GM23338 (cell line): ENCODE measurements around the gene ORAI1. TPM values are rescaled to one million over a fixed set of nuclear protein-coding genes. Genes with fewer than 3 reads are reported as not detected.
"Not testable (repeated sequence)": the region's sequence is repeated elsewhere in the genome, so short reads cannot be mapped to it uniquely, and the experiment has no call there.

ENCODE experiments used
- ATAC-seq: fragments of 200-7000 bp; cut with Tn5 transposase; 3 replicates; pipeline ENCODE4 v1.9.1; 2020
- DNase-seq: peaks from one replicate; pipeline ENCODE4 v3.0.0-alpha.2; 2015; ENCODE audit warnings: low spot score
- H2AFZ ChIP-seq: fragments of 200-600 bp; sonication (generic); 2 replicates; pipeline ENCODE4 v1.8.0; 2016; ENCODE audit warnings: antibody characterized with exemption, mild to moderate bottlenecking, moderate library complexity
- H3F3A ChIP-seq: fragments of 200-600 bp; sonication (generic); replicated peaks from 2 replicates; pipeline ENCODE4 v1.8.0; 2017; ENCODE audit warnings: antibody characterized with exemption, mixed run types, low read depth
- H3K27ac ChIP-seq: fragments of 200-600 bp; sonication (generic); 2 replicates; pipeline ENCODE4 v1.6.1; 2016; ENCODE audit warnings: low read depth
- H3K27me3 ChIP-seq: fragments of 200-600 bp; sonication (generic); 2 replicates; pipeline ENCODE4 v1.8.0; 2016; ENCODE audit warnings: mild to moderate bottlenecking, mixed run types, moderate library complexity; ENCODE audit not compliant: insufficient read depth
- H3K36me3 ChIP-seq: fragments of 200-600 bp; sonication (generic); 2 replicates; pipeline ENCODE4 v1.8.0; 2016; ENCODE audit warnings: mild to moderate bottlenecking; ENCODE audit not compliant: insufficient read depth
- H3K4me1 ChIP-seq: fragments of 200-600 bp; sonication (generic); 2 replicates; pipeline ENCODE4 v1.8.0; 2016; ENCODE audit warnings: mild to moderate bottlenecking, moderate library complexity; ENCODE audit not compliant: insufficient read depth
- H3K4me2 ChIP-seq: fragments of 200-600 bp; sonication (generic); 2 replicates; pipeline ENCODE4 v1.7.1; 2017; ENCODE audit warnings: mixed run types
- H3K4me3 ChIP-seq: fragments of 200-600 bp; sonication (generic); 2 replicates; pipeline ENCODE4 v1.6.1; 2016; ENCODE audit warnings: mixed run types
- H3K79me2 ChIP-seq: fragments of 200-600 bp; sonication (generic); replicated peaks from 2 replicates; pipeline ENCODE4 v1.8.0; 2017; ENCODE audit warnings: mild to moderate bottlenecking; ENCODE audit not compliant: insufficient read depth
- H3K9me2 ChIP-seq: fragments of 200-600 bp; sonication (generic); 2 replicates; pipeline ENCODE4 v1.8.0; 2017; ENCODE audit not compliant: insufficient read depth
- H4K20me1 ChIP-seq: fragments of 200-600 bp; sonication (generic); replicated peaks from 2 replicates; pipeline ENCODE4 v1.8.0; 2017; ENCODE audit warnings: mild to moderate bottlenecking; ENCODE audit not compliant: insufficient read depth
- H3K27ac Mint-ChIP-seq: 2 replicates; pipeline ENCODE4 v1.8.0; 2020; ENCODE audit warnings: inconsistent platforms, mild to moderate bottlenecking, moderate library complexity, mixed read lengths
- H3K27me3 Mint-ChIP-seq: 3 replicates; pipeline ENCODE4 v1.8.0; 2022; ENCODE audit warnings: low read depth, mild to moderate bottlenecking, moderate library complexity, mixed read lengths, inconsistent platforms; ENCODE audit not compliant: insufficient read depth, poor library complexity
- H3K36me3 Mint-ChIP-seq: 3 replicates; pipeline ENCODE4 v1.8.0; 2021; ENCODE audit warnings: low read depth, mild to moderate bottlenecking, inconsistent platforms, moderate library complexity, mixed read lengths
- H3K4me1 Mint-ChIP-seq: 3 replicates; pipeline ENCODE4 v1.8.0; 2020; ENCODE audit warnings: mild to moderate bottlenecking, inconsistent platforms, mixed read lengths
- H3K4me3 Mint-ChIP-seq: 3 replicates; pipeline ENCODE4 v1.8.0; 2021; ENCODE audit warnings: moderate library complexity, mild to moderate bottlenecking, inconsistent platforms, mixed read lengths
- H3K9me3 Mint-ChIP-seq: 3 replicates; pipeline ENCODE4 v1.8.0; 2020; ENCODE audit warnings: moderate library complexity, mild to moderate bottlenecking, inconsistent platforms, mixed read lengths
- EZH2phosphoT487 ChIP-seq: fragments of 200-600 bp; sonication (generic); IDR thresholded peaks from one replicate; pipeline ENCODE4 v1.8.1; 2018; ENCODE audit warnings: antibody characterized with exemption; ENCODE audit not compliant: unreplicated experiment
- STAT1 ChIP-seq: IDR thresholded peaks from one replicate; pipeline ENCODE4 v1.6.1; 2016; ENCODE audit warnings: antibody characterized with exemption; ENCODE audit not compliant: unreplicated experiment
- polyA plus RNA-seq: library from polyadenylated mRNA; unstranded; fragments of >200 nt; fragmentation: Nextera tagmentation; extraction: Ambion mirVana; gene quantifications from 2 replicates; pipeline ENCODE4 v1.2.1, GENCODE V29; 2016
- total RNA-seq: library from RNA; depleted of rRNA; stranded (reverse); fragments of >200 nt; shearing (Covaris generic); gene quantifications from 2 replicates; pipeline ENCODE4 v1.2.3, GENCODE V29; 2014
- TF ChIP-seq, protein P1 (sequence below): fragments of 250-450 bp; sonication (Bioruptor Pico); IDR thresholded peaks from 2 replicates; pipeline ENCODE4 v1.5.0; 2020; ENCODE audit warnings: mild to moderate bottlenecking, moderate library complexity
- TF ChIP-seq, protein P2 (sequence below), 2 experiments: fragments of 200-600 bp in 1 of 2; sonication (generic) in 1 of 2; conservative IDR thresholded peaks; 2 replicates each; pipeline versions ENCODE4 v1.5.1 to v1.6.1; 2016 to 2017; ENCODE audit warnings: antibody characterized with exemption in 2 of 2, low read depth in 2 of 2, mild to moderate bottlenecking in 2 of 2, moderate library complexity in 1 of 2

The ORAI1 gene
- total and polyA plus RNA-seq, 2 experiments from 2014 or later, result 23.7 to 32.0 TPM

DNA sequence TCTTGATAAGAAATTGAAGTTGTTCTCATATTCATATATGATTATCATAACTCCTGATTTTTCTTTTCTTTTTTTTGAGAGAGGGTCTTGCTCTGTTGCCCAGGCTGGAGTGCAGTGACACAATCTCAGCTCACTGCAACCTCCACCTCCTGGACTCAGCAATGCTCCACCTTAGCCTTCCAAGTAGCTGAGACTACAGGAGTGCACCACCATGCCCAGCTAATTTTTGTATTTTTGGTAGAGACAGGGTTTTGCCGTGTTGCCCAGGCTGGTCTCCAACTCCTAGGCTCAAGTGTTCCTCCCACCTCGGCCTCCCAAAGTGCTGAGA lies 43.0 kb upstream of the ORAI1 start:
- H4K20me1 ChIP-seq, H3K27me3 ChIP-seq, DNase-seq, H3K9me2 ChIP-seq, H3K9me3 Mint-ChIP-seq, H3K27me3 Mint-ChIP-seq, H2AFZ ChIP-seq, H3K36me3 ChIP-seq, ATAC-seq: not testable (repeated sequence)
- Mint-ChIP-seq H3K36me3 (peaks cover 10% of the 10 kb centered on the region), H3K27ac (peak overlapping the region; percentile 97), H3K4me1 (peaks cover 22% of the 10 kb centered on the region; the same call in 2 of the 3 replicates), H3K4me3 (peak overlapping the region; percentile 90)
- Histone ChIP-seq H3K4me1 (peaks cover 12% of the 10 kb centered on the region), H3K79me2 (peaks cover 79% of the 10 kb centered on the region), H3K27ac (peak overlapping the region; percentile 92), H3F3A (peaks cover 21% of the 10 kb centered on the region), H3K4me3 (peak overlapping the region; percentile 90), H3K4me2 (peak overlapping the region; percentile 70)

DNA sequence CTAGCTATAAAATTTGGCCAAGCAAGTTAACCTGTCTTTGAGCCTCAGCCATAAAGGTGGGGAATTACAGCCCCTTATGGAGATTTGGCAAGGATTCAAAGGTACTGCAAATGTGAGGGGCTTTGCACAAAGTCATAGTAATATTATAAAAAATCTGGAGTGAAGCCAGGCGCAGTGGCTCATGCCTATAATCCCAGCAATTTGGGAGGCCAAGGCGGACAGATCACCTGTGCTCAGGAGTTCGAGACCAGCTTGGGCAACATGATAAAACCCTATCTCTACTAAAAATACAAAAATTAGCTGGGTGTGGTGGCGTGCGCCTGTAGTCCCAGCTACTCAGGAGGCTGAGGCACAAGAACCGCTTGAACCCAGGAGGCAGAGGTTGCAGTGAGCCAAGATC lies 41.4 kb upstream of the ORAI1 start:
- not testable (repeated sequence) for H3K4me3 Mint-ChIP-seq, H4K20me1 ChIP-seq, H3K4me3 ChIP-seq, H3K27me3 ChIP-seq, H3K9me3 Mint-ChIP-seq, H2AFZ ChIP-seq, H3K9me2 ChIP-seq, H3K27ac Mint-ChIP-seq, DNase-seq, H3K27me3 Mint-ChIP-seq, H3K36me3 ChIP-seq, H3K4me2 ChIP-seq, ATAC-seq
- Histone ChIP-seq H3K27ac (0 out of 2 replicates have a peak overlapping the region, but pooled peaks have one; percentile 9), H3K4me1 (peaks cover 12% of the 10 kb centered on the region), H3F3A (peaks cover 18% of the 10 kb centered on the region), H3K79me2 (peaks cover 81% of the 10 kb centered on the region)
- H3K36me3 Mint-ChIP-seq, result peaks cover 11% of the 10 kb centered on the region
- peaks cover 22% of the 10 kb centered on the region; the same call in 2 of the 3 replicates for H3K4me1 Mint-ChIP-seq

DNA sequence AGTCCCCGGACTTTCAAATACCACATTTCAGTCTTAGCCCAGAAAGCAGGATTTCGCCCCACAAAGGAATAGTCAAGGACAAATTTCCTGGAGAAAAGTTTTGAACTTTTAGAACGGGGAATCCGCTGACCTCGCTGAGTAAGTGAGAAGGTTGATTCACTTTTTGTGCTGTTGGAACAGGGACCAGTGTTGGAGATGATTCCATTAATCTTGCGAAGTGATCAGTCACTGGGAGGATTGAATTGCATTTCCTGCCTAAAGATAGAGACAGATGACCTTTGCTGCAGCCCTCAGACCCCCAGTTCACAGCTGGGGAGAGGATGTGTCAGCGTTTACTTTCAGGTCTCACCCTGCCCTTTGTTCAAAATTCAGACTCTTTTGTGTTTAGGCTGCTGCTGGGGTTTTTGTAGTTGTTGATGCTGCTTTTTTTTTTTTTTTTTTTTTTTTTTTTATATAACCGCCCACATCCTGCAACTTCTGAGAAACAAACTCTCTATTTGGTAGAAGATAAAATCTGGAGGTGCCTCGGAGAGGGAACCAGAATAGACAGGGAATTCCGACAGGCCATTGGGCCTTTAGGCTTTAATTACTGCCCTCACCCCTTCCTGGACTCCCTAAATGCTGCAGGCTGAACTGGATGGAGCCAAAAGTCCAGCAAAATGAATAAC lies 35.7 kb upstream of the ORAI1 start:
- Histone ChIP-seq H3K36me3 (peaks cover 7% of the 10 kb centered on the region; the same call in 1 of the 2 replicates), H3K4me3 (peak overlapping the region; percentile 4; the same call in 1 of the 2 replicates), H3K4me1 (peaks cover 9% of the 10 kb centered on the region), H4K20me1 (no peaks in the 10 kb centered on the region), H2AFZ (no peak overlapping the region), H3K27me3 (no peaks in the 10 kb centered on the region), H3K4me2 (peak overlapping the region; percentile 41), H3F3A (0 out of 2 replicates have a peak, but pooled peaks cover 7% of the 10 kb centered on the region), H3K9me2 (no peaks in the 10 kb centered on the region), H3K27ac (peak overlapping the region; percentile 70), H3K79me2 (peaks cover 46% of the 10 kb centered on the region)
- Mint-ChIP-seq H3K27ac (peak overlapping the region; percentile 97), H3K27me3 (peaks cover 9% of the 10 kb centered on the region), H3K36me3 (peaks cover 31% of the 10 kb centered on the region), H3K4me3 (peak overlapping the region; percentile 41; the same call in 2 of the 3 replicates), H3K9me3 (no peaks in the 10 kb centered on the region), H3K4me1 (peaks cover 29% of the 10 kb centered on the region)
- DNase-seq (peak; percentile 37), ATAC-seq (peak; percentile 55; the same call in 2 of the 3 replicates)
- no peak for TF ChIP-seq EZH2phosphoT487
- TF ChIP-seq, protein P1, sequence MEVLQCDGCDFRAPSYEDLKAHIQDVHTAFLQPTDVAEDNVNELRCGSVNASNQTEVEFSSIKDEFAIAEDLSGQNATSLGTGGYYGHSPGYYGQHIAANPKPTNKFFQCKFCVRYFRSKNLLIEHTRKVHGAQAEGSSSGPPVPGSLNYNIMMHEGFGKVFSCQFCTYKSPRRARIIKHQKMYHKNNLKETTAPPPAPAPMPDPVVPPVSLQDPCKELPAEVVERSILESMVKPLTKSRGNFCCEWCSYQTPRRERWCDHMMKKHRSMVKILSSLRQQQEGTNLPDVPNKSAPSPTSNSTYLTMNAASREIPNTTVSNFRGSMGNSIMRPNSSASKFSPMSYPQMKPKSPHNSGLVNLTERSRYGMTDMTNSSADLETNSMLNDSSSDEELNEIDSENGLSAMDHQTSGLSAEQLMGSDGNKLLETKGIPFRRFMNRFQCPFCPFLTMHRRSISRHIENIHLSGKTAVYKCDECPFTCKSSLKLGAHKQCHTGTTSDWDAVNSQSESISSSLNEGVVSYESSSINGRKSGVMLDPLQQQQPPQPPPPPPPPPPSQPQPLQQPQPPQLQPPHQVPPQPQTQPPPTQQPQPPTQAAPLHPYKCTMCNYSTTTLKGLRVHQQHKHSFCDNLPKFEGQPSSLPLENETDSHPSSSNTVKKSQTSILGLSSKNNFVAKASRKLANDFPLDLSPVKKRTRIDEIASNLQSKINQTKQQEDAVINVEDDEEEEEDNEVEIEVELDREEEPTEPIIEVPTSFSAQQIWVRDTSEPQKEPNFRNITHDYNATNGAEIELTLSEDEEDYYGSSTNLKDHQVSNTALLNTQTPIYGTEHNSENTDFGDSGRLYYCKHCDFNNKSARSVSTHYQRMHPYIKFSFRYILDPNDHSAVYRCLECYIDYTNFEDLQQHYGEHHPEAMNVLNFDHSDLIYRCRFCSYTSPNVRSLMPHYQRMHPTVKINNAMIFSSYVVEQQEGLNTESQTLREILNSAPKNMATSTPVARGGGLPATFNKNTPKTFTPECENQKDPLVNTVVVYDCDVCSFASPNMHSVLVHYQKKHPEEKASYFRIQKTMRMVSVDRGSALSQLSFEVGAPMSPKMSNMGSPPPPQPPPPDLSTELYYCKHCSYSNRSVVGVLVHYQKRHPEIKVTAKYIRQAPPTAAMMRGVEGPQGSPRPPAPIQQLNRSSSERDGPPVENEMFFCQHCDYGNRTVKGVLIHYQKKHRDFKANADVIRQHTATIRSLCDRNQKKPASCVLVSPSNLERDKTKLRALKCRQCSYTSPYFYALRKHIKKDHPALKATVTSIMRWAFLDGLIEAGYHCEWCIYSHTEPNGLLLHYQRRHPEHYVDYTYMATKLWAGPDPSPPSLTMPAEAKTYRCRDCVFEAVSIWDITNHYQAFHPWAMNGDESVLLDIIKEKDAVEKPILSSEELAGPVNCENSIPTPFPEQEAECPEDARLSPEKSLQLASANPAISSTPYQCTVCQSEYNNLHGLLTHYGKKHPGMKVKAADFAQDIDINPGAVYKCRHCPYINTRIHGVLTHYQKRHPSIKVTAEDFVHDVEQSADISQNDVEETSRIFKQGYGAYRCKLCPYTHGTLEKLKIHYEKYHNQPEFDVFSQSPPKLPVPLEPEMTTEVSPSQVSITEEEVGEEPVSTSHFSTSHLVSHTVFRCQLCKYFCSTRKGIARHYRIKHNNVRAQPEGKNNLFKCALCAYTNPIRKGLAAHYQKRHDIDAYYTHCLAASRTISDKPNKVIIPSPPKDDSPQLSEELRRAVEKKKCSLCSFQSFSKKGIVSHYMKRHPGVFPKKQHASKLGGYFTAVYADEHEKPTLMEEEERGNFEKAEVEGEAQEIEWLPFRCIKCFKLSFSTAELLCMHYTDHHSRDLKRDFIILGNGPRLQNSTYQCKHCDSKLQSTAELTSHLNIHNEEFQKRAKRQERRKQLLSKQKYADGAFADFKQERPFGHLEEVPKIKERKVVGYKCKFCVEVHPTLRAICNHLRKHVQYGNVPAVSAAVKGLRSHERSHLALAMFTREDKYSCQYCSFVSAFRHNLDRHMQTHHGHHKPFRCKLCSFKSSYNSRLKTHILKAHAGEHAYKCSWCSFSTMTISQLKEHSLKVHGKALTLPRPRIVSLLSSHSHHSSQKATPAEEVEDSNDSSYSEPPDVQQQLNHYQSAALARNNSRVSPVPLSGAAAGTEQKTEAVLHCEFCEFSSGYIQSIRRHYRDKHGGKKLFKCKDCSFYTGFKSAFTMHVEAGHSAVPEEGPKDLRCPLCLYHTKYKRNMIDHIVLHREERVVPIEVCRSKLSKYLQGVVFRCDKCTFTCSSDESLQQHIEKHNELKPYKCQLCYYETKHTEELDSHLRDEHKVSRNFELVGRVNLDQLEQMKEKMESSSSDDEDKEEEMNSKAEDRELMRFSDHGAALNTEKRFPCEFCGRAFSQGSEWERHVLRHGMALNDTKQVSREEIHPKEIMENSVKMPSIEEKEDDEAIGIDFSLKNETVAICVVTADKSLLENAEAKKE, result no peak
- TF ChIP-seq STAT1, result no peak
- TF ChIP-seq, protein P2, sequence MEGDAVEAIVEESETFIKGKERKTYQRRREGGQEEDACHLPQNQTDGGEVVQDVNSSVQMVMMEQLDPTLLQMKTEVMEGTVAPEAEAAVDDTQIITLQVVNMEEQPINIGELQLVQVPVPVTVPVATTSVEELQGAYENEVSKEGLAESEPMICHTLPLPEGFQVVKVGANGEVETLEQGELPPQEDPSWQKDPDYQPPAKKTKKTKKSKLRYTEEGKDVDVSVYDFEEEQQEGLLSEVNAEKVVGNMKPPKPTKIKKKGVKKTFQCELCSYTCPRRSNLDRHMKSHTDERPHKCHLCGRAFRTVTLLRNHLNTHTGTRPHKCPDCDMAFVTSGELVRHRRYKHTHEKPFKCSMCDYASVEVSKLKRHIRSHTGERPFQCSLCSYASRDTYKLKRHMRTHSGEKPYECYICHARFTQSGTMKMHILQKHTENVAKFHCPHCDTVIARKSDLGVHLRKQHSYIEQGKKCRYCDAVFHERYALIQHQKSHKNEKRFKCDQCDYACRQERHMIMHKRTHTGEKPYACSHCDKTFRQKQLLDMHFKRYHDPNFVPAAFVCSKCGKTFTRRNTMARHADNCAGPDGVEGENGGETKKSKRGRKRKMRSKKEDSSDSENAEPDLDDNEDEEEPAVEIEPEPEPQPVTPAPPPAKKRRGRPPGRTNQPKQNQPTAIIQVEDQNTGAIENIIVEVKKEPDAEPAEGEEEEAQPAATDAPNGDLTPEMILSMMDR (conservative IDR thresholded peaks at IDR 0.05; ENCODE audit: low read depth in 2 of 2), result no peak
